ENCODE results near the gene ESF1.
"Not testable (repeated sequence)": the region's sequence is repeated elsewhere in the genome, so short reads cannot be mapped to it uniquely, and the experiment has no call there.

The ESF1 gene

DNA sequence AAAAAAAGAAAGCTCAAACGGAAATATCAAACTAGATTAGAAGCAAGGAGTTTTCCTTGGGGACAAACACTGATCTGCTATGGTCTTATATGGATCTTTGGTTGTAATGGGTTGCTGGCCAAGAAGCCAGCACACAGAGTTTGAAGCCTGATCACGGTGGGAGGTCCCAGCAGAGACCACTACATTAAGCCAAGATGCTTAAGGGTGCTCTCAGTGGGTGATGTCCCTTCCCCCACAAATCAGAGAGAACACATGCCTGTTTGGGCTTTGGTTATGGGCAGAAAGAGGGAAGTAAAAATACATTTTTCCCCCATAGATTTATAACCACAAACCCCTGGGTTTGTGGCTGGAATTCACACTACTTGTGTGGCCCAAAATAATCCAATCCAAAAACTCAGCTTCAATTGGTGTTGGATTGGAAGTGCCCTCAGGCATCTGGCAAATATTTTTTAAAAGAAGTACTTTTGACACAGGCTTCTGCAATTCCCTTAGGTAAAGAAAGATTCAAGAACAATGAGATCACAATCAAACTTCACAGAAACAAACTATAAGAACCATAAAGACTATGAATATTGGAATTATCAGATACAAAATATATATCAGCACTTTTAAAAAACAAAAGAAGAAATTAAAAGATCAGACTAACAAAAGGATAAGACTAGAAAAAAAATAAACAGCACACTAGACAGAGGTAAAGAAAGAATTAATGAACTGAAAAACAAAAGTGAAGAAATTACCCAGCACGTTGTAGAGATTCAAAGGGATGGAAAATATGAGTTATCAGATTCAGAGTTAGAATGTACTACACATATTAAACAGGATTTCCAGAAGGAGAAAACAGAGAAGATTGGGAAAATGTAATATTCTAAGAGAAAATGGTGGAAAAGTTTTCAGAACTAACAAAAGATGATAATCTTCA is 44.7 kb downstream of the ESF1 start:
- DNase-seq (ENCODE audit: low spot score): no peak

GRCh38 chr20:13738187-13738586 is 46.5 kb downstream of the ESF1 start:
- not testable (repeated sequence) for DNase-seq (ENCODE audit: low spot score)

DNA sequence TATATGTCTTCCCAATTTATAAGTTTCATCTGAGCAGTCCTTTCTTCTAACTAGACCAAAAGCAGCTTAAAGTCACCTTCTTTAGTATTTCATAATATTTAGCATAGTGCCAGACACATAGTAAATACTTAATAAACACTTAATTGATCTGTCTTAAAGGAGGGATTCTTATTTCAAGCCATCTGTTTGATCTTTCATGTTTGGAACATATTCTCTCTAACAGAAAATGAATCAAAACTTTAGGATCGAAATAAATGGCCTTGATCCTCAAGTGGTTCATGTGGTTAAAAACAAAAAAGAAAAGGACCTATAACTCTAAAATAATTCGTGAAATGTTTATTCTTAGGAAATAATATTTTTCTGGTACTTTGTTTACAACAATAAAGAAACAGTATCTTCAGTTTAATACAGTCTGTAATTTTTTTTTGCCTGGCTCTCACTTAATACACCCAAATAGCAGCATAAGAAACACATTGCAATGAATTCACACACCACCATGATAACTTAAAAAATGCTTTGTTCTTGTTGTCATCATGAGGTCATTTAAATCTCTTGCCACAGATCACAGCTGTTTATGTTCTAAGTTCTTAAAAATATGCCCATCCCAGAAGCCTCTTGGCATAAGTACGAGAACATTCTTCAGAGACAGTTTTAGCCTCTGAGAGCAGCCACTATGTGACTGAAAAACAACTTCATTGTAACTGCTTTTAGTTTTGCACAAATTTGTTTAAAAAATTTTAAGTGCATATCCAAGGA is 48.1 kb downstream of the ESF1 start:
- DNase-seq (ENCODE audit: low spot score): no peak

DNA sequence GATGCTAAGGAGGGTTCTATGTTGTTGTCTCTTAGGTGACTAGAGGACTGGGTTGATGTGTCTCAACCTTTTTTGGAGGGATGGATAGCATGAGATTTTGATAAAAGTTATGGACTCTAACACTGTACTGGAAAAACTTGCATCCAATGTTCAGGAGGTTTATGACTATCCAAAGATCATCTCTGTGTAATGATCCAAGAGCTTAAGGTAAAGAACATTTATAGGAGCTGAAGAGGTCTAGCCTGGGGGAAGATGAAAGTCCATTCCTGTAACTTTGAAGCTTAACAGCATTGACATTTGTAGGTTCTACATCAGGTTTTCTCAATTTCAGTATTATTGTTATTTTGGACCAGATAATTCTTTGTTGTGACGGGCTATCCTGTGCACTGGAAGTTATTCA is 48.9 kb downstream of the ESF1 start:
- no peak for DNase-seq (ENCODE audit: low spot score)

- DNase-seq (ENCODE audit: low spot score): no peak
These were observed 61.7 kb downstream of the ESF1 start for GRCh38 chr20:13723011-13723410.

- DNase-seq (ENCODE audit: low spot score): no peak
These were observed 66.5 kb downstream of the ESF1 start for GRCh38 chr20:13718171-13718570.

GRCh38 chr20:13717631-13718044 is 67.1 kb downstream of the ESF1 start:
- DNase-seq (ENCODE audit: low spot score): no peak

- DNase-seq (ENCODE audit: low spot score): no peak
These were observed 69.5 kb downstream of the ESF1 start for GRCh38 chr20:13715171-13715570.

- no peak for DNase-seq (ENCODE audit: low spot score)
These were observed 76.5 kb downstream of the ESF1 start for GRCh38 chr20:13708234-13708633.

- DNase-seq (ENCODE audit: low spot score): no peak
These were observed 81.5 kb downstream of the ESF1 start for GRCh38 chr20:13703265-13703664.

DNA sequence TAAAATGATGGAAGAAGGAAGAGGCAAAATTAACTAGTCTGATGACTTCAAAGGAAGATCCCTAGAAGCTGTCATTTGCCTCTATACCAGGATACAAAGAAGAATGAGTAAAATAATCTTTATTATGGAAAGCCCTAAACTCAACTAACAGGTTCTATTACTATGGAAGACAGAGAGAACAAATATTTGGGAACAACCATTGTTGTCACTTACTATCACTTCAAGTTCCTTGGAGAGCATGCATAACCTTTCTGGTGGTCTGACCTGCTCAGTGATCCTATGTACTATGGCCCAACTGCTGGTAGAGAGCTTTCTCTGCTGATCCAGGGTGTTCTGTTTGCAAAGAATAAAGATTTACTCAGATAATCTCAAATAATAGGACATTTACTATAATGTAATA is 83.2 kb downstream of the ESF1 start:
- no peak for DNase-seq (ENCODE audit: low spot score)

DNA sequence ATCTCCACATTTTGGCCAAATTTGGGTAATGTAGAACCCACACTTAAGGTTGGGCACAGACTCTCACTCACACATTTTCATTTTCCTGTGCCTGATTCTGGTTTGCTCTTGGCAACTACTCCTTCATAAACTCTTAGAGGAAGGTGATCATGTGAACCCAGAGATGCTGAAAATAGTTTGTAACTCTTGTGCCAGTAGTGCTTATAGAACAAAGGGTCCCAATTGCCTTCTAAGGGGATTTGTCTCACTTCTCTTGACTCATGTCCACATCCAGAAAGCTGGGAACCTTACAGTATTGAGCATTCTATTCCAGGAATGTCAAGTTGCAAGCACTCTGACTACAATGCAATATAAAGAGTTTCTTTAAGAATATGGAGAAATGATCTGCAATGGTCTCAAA is 84.0 kb downstream of the ESF1 start:
- no peak for DNase-seq (ENCODE audit: low spot score)

DNA sequence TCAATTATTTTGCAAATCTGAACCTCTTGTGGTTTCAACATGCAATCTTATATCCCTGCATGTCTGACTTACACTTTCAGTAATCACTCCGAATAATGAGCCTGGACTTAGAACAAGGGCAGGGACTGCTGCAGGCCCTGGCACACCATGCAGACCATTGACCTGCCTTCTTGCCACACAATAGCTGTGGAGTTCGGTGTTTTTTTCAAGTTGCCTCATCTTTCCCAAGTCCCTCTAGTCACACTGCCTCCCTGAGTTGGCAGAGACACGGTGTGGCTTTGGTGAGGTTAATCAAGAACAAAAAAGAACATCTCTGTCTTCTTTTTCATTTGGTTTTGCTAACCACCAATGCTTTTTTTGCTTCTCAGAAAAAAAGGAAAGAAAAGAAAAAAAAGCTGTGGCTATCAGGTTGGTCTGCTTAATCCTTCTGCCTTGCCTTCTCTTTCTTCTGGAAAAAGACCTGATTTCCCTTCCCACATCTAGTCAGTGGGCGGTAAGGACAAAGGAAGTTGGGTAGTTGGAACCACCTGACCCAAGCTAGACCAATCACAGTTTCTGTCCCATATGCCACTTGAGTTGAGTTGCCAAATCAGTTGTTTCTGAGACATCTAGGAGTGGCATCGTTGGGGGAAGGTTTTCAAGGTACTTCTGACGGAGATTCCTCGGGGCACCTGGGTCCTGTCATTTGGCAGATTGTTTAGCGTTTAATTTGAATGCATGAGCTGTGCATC is 90.1 kb downstream of the ESF1 start:
- DNase-seq (ENCODE audit: low spot score): no peak

DNA sequence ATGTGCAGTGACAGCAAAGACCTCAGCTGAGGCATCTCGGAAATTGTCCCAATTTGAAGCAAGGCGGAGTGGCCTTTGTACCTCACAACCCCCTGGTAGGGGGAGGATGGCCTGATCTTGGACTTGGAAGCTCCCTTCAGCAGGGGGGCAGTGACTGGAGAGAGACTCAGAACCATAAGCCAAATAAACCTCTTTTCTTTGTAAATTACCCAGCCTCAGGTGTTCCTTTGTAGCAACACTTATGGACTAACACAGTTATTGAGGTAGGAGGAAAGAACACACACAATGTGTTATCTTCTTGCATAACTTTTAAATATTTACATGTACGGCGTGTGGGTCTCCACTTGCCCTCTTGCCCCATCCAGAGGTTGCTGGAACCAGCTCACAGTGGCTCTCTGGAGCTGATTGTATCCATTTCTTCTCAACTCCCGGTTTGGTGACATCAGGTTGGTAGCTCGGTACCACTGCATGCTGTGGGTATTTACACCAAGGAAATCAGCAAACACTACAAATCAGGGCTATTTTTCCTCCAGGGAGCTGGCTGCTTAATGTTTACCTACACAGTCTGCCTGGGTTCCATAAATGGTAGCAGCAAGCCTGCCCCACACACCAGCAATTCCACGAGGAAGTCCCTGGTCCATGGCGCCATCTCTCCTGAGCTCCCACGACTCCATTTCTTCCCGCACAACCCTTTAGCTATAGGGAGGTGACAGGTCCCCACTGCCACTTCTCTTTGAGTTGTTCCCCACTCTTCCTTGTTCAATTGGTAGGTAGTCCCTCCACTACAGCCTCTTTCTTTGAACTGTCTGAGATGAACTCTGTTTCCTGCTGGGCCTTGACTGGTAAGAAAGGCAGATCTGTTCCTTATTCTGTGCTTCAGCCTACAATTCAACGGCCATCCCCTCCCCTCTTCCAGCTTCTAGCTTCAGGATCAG is 91.7 kb downstream of the ESF1 start:
- DNase-seq (ENCODE audit: low spot score): no peak

GRCh38 chr20:13690943-13691342 is 93.8 kb downstream of the ESF1 start:
- DNase-seq (ENCODE audit: low spot score): no peak

GRCh38 chr20:13687815-13688214 is 96.9 kb downstream of the ESF1 start:
- DNase-seq (ENCODE audit: low spot score): no peak

DNA sequence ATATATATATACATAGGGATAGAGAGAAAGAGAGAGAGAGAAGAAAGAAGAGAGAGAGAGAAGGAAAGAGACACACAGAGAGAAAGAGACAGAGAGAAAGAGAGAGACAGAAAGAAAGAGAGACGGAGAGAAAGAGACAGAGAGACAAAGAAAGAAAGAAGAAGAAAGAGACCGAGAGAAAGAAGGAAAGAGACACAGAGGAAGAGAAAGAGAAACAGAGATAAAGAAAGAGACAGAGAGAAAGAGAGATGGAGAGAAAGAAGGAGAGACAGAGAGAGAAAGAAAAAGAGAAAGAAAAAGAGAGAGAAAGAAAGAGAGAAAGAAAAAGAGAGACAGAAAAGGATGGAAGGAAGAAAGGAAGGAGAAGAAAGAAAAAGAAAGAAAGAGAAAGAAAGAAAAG is 99.1 kb downstream of the ESF1 start:
- no peak for DNase-seq (ENCODE audit: low spot score)

GRCh38 chr20:13684566-13685222 is 100.0 kb downstream of the ESF1 start:
- DNase-seq (ENCODE audit: low spot score): no peak

DNA sequence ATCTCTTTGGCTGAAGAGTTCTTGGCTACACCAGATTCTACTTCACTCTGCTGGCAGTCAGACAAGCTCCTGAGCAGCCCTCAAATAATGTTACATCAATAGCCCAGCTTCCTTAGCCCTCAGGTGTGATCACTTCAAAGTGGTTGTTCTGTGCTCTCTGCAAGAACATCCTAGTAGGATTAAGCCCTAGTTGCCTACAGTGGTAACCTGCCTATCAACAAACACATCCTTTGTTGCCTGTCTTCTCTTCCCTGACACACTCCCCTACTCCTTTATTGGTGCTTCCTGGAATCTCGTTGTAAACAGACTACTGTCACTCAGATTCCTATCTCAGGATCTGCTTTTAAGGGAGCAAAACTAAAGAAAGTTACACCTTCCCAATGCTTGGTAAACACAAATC is 100.9 kb downstream of the ESF1 start:
- DNase-seq (ENCODE audit: low spot score): no peak

- no peak for DNase-seq (ENCODE audit: low spot score)
These were observed 103.2 kb downstream of the ESF1 start for GRCh38 chr20:13681248-13682125.
